BLaER1 treated with 17β-estradiol and CSF1 and Interleukin-3, amounts not matched to agents 10 nM and 100 nM (cell line): Measurements from ENCODE around the gene ACOT8.
A peak's percentile ranks its signal among the peaks of the same experiment; 100 is the strongest.

ENCODE experiments used
- H3K27ac ChIP-seq, 11 experiments: shearing (Covaris generic); formaldehyde crosslinking; 2 replicates each; pipeline ENCODE4 v1.8.1; 2022
- H3K27me3 ChIP-seq, 11 experiments: shearing (Covaris generic); formaldehyde crosslinking; 2 replicates each; pipeline ENCODE4 v1.8.1; 2022
- H3K36me3 ChIP-seq, 11 experiments: shearing (Covaris generic); formaldehyde crosslinking; 2 replicates each; pipeline ENCODE4 v1.8.1; 2022
- H3K4me1 ChIP-seq, 10 experiments: shearing (Covaris generic); formaldehyde crosslinking; 2 replicates each; pipeline ENCODE4 v1.8.1; 2022
- H3K4me2 ChIP-seq, 11 experiments: shearing (Covaris generic); formaldehyde crosslinking; 2 replicates each; pipeline ENCODE4 v1.8.1; 2022
- H3K4me3 ChIP-seq, 10 experiments: shearing (Covaris generic); formaldehyde crosslinking; 2 replicates each; pipeline ENCODE4 v1.8.1; 2022
- H3K9ac ChIP-seq, 11 experiments: shearing (Covaris generic); formaldehyde crosslinking; 2 replicates each; pipeline ENCODE4 v1.8.1; 2022
- H3K9me3 ChIP-seq, 11 experiments: shearing (Covaris generic); formaldehyde crosslinking; replicated peaks in 1 of 11; 2 replicates each; pipeline ENCODE4 v1.8.1; 2022
- H4K20me1 ChIP-seq, 11 experiments: shearing (Covaris generic); formaldehyde crosslinking; 2 replicates each; pipeline ENCODE4 v1.8.1; 2022
- Cebpa-rat ChIP-seq, 11 experiments: shearing (Covaris generic); IDR thresholded peaks; 2 replicates each; pipeline ENCODE4 v1.8.1; 2022

ACOT8 gene

GRCh38 chr20:45851501-45851900 lies 5.7 kb downstream of the ACOT8 start:
- no peak overlapping the region for H3K27ac ChIP-seq
- no peak for TF ChIP-seq Cebpa-rat (IDR thresholded peaks at IDR 0.05)
- H3K9ac ChIP-seq, result no peak overlapping the region
- H3K4me3 ChIP-seq, result no peak overlapping the region
- peaks cover 53 to 87% (median 69%) of the 10 kb centered on the region in 11 experiments for H3K36me3 ChIP-seq
- H3K4me2 ChIP-seq, result no peak overlapping the region
- H4K20me1 ChIP-seq, result peaks cover 0 to 9% (median 0%) of the 10 kb centered on the region in 11 experiments; a peak in 1 of 22 replicates
- H3K27me3 ChIP-seq, result no peaks in the 10 kb centered on the region
- no peaks in the 10 kb centered on the region for H3K9me3 ChIP-seq
- H3K4me1 ChIP-seq, result peaks cover 9 to 22% (median 19%) of the 10 kb centered on the region in 10 experiments

GRCh38 chr20:45850926-45851325 lies 6.3 kb downstream of the ACOT8 start:
- H3K27ac ChIP-seq, result no peak overlapping the region
- H3K9ac ChIP-seq, result no peak overlapping the region
- H4K20me1 ChIP-seq, result peaks cover 0 to 9% (median 0%) of the 10 kb centered on the region in 11 experiments; a peak in 2 of 22 replicates
- H3K9me3 ChIP-seq, result no peaks in the 10 kb centered on the region
- H3K27me3 ChIP-seq, result no peaks in the 10 kb centered on the region
- no peak overlapping the region for H3K4me2 ChIP-seq
- H3K36me3 ChIP-seq, result peaks cover 58 to 93% (median 75%) of the 10 kb centered on the region in 11 experiments
- H3K4me3 ChIP-seq, result no peak overlapping the region
- H3K4me1 ChIP-seq, result peaks cover 3 to 16% (median 13%) of the 10 kb centered on the region in 10 experiments
- TF ChIP-seq Cebpa-rat (IDR thresholded peaks at IDR 0.05), result no peak

GRCh38 chr20:45850238-45850637 lies 7.0 kb downstream of the ACOT8 start:
- Histone ChIP-seq H3K9me3 (no peaks in the 10 kb centered on the region), H3K36me3 (peaks cover 65 to 99% (median 82%) of the 10 kb centered on the region in 11 experiments), H3K27me3 (no peaks in the 10 kb centered on the region), H3K9ac (no peak overlapping the region), H3K4me3 (no peak overlapping the region), H3K27ac (no peak overlapping the region), H4K20me1 (peaks cover 0 to 9% (median 0%) of the 10 kb centered on the region in 11 experiments; a peak in 2 of 22 replicates), H3K4me1 (peaks cover 0 to 9% (median 6%) of the 10 kb centered on the region in 10 experiments; a peak in 14 of 20 replicates), H3K4me2 (no peak overlapping the region)
- TF ChIP-seq Cebpa-rat (IDR thresholded peaks at IDR 0.05), result no peak

GRCh38 chr20:45848969-45849582 lies 8.1 kb downstream of the ACOT8 start:
- Histone ChIP-seq H3K4me2 (no peak overlapping the region), H3K27me3 (no peaks in the 10 kb centered on the region), H3K4me1 (no peaks in the 10 kb centered on the region), H3K9ac (no peak overlapping the region; a peak in 1 of 22 replicates), H4K20me1 (peaks cover 0 to 11% (median 0%) of the 10 kb centered on the region in 11 experiments; a peak in 3 of 22 replicates), H3K4me3 (no peak overlapping the region), H3K36me3 (peaks cover 70 to 100% (median 86%) of the 10 kb centered on the region in 11 experiments), H3K9me3 (no peaks in the 10 kb centered on the region), H3K27ac (no peak overlapping the region)
- no peak for TF ChIP-seq Cebpa-rat (IDR thresholded peaks at IDR 0.05)

GRCh38 chr20:45848421-45848820 lies 8.8 kb downstream of the ACOT8 start:
- no peak overlapping the region for H3K4me2 ChIP-seq
- H3K9ac ChIP-seq, result no peak overlapping the region
- H3K4me3 ChIP-seq, result no peak overlapping the region
- H3K36me3 ChIP-seq, result peaks cover 71 to 100% (median 87%) of the 10 kb centered on the region in 11 experiments
- no peak for TF ChIP-seq Cebpa-rat (IDR thresholded peaks at IDR 0.05)
- peaks cover 0 to 3% (median 0%) of the 10 kb centered on the region in 10 experiments; a peak in 3 of 20 replicates for H3K4me1 ChIP-seq
- peaks cover 0 to 17% (median 0%) of the 10 kb centered on the region in 11 experiments; a peak in 4 of 22 replicates for H4K20me1 ChIP-seq
- H3K9me3 ChIP-seq, result no peaks in the 10 kb centered on the region
- H3K27me3 ChIP-seq, result no peaks in the 10 kb centered on the region
- no peak overlapping the region for H3K27ac ChIP-seq

- no peak for TF ChIP-seq Cebpa-rat (IDR thresholded peaks at IDR 0.05)
- Histone ChIP-seq H4K20me1 (peaks cover 0 to 33% (median 0%) of the 10 kb centered on the region in 11 experiments; a peak in 4 of 22 replicates), H3K27ac (no peak overlapping the region), H3K9me3 (no peaks in the 10 kb centered on the region), H3K27me3 (no peaks in the 10 kb centered on the region), H3K4me2 (no peak overlapping the region), H3K36me3 (peaks cover 71 to 98% (median 79%) of the 10 kb centered on the region in 11 experiments), H3K4me3 (no peak overlapping the region), H3K4me1 (peaks cover 13 to 24% (median 17%) of the 10 kb centered on the region in 10 experiments), H3K9ac (no peak overlapping the region)
These were observed 11.7 kb downstream of the ACOT8 start for GRCh38 chr20:45845452-45845851.

- H3K4me2 ChIP-seq, result 0 out of 22 replicates have a peak overlapping the region, but pooled peaks of 1 of the 11 experiments have one; percentile 59
- no peaks in the 10 kb centered on the region for H3K9me3 ChIP-seq
- peaks cover 60 to 82% (median 71%) of the 10 kb centered on the region in 11 experiments for H3K36me3 ChIP-seq
- TF ChIP-seq Cebpa-rat (IDR thresholded peaks at IDR 0.05), result no peak
- H4K20me1 ChIP-seq, result peaks cover 0 to 31% (median 0%) of the 10 kb centered on the region in 11 experiments; a peak in 4 of 22 replicates
- no peak overlapping the region for H3K9ac ChIP-seq
- no peaks in the 10 kb centered on the region for H3K27me3 ChIP-seq
- H3K4me1 ChIP-seq, result peaks cover 13 to 24% (median 17%) of the 10 kb centered on the region in 10 experiments
- no peak overlapping the region for H3K4me3 ChIP-seq
- H3K27ac ChIP-seq, result no peak overlapping the region
These were observed 13.7 kb downstream of the ACOT8 start for GRCh38 chr20:45843506-45843905.

GRCh38 chr20:45842169-45842812 lies 14.9 kb downstream of the ACOT8 start:
- Histone ChIP-seq H3K27ac (peak overlapping the region in 9 of 11 experiments; percentile 18 to 64 (median 37); a peak in 13 of 22 replicates), H3K9ac (peak overlapping the region in 5 of 11 experiments; percentile 6 to 42 (median 15); a peak in 3 of 22 replicates), H3K36me3 (peaks cover 50 to 73% (median 59%) of the 10 kb centered on the region in 11 experiments), H3K9me3 (no peaks in the 10 kb centered on the region), H3K4me1 (peaks cover 13 to 24% (median 17%) of the 10 kb centered on the region in 10 experiments), H3K4me2 (peak overlapping the region; percentile 36 to 66 (median 53)), H4K20me1 (peaks cover 0 to 25% (median 0%) of the 10 kb centered on the region in 11 experiments; a peak in 4 of 22 replicates), H3K4me3 (no peak overlapping the region), H3K27me3 (no peaks in the 10 kb centered on the region)
- no peak for TF ChIP-seq Cebpa-rat (IDR thresholded peaks at IDR 0.05)
